Transverse colon (tissue), 4 donors: ENCODE results near the gene PITPNM2.

Source experiments
- POLR2AphosphoS5 ChIP-seq, 3 donors: sonication (generic); formaldehyde crosslinking; IDR thresholded peaks; one replicate each; pipeline ENCODE4 v1.6.1; 2016; ENCODE audit warnings: antibody characterized with exemption in 3 of 3
- TF ChIP-seq, protein P1 (sequence below), 5 experiments: fragments of 200-600 bp in 3 of 5; fragments of 450-650 bp in 2 of 5; sonication (generic) in 3 of 5; IDR thresholded peaks; 1 replicate in 2 of 5; 2 replicates in 3 of 5; pipeline ENCODE4 v1.5.1; 2016 to 2017; ENCODE audit warnings: antibody characterized with exemption in 5 of 5, inconsistent platforms in 3 of 5, mild to moderate bottlenecking in 2 of 5, moderate library complexity in 1 of 5

DNA sequence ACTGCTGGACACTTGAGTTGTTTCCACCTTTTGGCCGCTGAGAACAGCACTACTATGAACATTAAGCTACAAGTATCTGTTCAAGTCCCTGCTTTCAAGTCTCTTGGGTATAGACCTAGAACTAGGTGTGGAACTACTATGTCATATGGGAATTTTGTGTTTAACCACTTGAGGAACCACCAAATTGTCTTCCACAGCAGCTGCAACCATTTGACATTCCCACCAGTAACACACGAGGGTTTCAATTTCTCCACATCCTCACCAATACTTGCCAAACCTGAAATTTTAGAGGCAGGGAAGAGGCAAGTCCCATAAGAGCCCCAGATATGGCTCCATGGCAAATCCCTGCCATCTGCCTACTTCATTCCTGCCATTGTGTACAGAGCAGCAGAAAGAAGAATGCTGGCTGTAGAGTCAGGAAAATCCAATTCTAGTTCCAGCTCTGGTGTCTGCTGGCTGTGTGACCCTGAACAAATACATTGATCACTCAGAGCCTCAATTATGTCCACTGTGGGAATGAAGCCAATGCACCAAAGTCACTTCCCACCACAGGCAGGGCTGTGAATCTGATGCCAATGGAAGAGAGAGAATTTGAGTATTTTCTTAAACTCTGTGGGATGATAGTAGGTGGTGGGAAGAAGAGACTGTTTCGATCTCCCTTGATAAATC lies 17.8 kb downstream of the PITPNM2 start:
- TF ChIP-seq, protein P1, sequence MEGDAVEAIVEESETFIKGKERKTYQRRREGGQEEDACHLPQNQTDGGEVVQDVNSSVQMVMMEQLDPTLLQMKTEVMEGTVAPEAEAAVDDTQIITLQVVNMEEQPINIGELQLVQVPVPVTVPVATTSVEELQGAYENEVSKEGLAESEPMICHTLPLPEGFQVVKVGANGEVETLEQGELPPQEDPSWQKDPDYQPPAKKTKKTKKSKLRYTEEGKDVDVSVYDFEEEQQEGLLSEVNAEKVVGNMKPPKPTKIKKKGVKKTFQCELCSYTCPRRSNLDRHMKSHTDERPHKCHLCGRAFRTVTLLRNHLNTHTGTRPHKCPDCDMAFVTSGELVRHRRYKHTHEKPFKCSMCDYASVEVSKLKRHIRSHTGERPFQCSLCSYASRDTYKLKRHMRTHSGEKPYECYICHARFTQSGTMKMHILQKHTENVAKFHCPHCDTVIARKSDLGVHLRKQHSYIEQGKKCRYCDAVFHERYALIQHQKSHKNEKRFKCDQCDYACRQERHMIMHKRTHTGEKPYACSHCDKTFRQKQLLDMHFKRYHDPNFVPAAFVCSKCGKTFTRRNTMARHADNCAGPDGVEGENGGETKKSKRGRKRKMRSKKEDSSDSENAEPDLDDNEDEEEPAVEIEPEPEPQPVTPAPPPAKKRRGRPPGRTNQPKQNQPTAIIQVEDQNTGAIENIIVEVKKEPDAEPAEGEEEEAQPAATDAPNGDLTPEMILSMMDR (IDR thresholded peaks at IDR 0.05) = no peak
- no peak for TF ChIP-seq POLR2AphosphoS5 (IDR thresholded peaks at IDR 0.05)
